Measurements from ENCODE around the gene RASGRP4.

GRCh38 chr19:38374332-38375097 lies 51.5 kb downstream of the RASGRP4 start, which contains the start of gene PSMD8:
- TF ChIP-seq POLR2AphosphoS5 (IDR thresholded peaks at IDR 0.05; ENCODE audit: borderline replicate concordance, low read depth, low read length) (peak; percentile 96), EZH2 (IDR thresholded peaks at IDR 0.05) (no peak), FOXP2 (optimal IDR thresholded peaks at IDR 0.05; ENCODE audit: control extremely low read depth, extremely low read length, insufficient read depth) (no peak)
